SKM-1 (cell line): ENCODE results near the gene ONECUT3.
"Not testable (repeated sequence)": the region's sequence is repeated elsewhere in the genome, so short reads cannot be mapped to it uniquely, and the experiment has no call there.

Source experiments
- DNase-seq: peaks from one replicate; lab custom pipeline; 2025; ENCODE audit not compliant: unreplicated experiment; lab: John Stamatoyannopoulos, UW

The ONECUT3 gene

GRCh38 chr19:1752757-1753728, at the start of gene ONECUT3:
TSS of gene ONECUT3 (plus strand) at chr19:1753506. CDS start at chr19:1753663, 157 bp downstream.
- no peak for DNase-seq

- no peak for DNase-seq
Observed at GRCh38 chr19:1704339-1704738, 49.0 kb upstream of the ONECUT3 start.

DNA sequence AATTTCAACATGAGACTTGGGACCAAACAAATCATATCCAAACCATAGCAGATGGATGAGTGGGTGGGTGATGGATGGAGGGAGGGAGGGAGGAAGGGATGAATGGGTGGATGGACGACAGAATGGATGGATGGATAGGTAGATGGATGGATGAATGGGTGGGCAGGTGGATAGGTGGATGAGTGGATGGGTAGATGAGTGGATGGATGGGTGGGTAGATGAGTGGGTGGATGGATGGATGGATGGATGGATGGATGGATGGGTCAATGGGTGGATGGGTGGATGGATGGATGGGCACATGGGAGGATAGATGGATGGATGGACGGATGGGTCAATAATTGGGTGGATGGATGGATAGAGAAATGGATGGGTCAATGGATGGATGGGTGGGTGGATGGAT, 47.9 kb upstream of the ONECUT3 start:
- DNase-seq: no peak

- not testable (repeated sequence) for DNase-seq
Observed at GRCh38 chr19:1706646-1707045, 46.7 kb upstream of the ONECUT3 start.

GRCh38 chr19:1707240-1707639, 46.1 kb upstream of the ONECUT3 start:
- no peak for DNase-seq

GRCh38 chr19:1713170-1713569, 40.1 kb upstream of the ONECUT3 start:
- no peak for DNase-seq

DNA sequence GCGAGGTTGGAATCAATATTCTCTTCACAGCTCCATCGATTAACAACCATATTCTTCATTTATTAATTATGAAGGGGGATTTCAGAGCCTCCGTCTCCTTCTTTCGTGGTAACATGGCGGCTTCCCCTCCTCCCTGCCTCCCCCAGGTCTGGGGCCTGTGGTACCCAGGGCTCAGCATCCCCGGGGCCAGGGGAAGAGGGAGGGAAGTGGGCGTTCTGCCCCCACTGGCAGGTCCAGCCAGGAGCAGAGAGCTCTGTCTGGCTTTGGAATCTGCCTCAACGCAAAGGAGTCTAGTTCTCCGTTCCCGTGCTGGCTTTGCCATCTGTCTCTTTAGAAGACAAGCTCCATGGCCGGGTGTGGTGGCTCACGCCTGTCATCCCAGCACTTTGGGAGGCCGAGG, 37.8 kb upstream of the ONECUT3 start:
- DNase-seq: no peak

GRCh38 chr19:1717200-1717969, 35.9 kb upstream of the ONECUT3 start:
- DNase-seq: no peak

DNA sequence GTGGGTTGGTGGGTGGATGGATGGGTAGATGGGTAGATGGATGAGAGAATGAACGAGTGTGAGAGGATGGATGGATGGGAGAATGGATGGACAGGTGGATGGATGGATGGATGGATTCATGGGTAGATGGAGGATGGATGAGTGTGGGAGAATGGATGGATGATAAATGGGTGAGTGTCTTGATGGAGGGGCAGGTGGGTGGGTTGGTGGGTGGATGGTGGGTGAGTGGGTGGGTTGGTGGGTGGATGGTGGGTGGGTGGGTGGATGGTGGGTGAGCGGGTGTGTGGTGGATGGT, 35.4 kb upstream of the ONECUT3 start:
- DNase-seq: no peak

DNA sequence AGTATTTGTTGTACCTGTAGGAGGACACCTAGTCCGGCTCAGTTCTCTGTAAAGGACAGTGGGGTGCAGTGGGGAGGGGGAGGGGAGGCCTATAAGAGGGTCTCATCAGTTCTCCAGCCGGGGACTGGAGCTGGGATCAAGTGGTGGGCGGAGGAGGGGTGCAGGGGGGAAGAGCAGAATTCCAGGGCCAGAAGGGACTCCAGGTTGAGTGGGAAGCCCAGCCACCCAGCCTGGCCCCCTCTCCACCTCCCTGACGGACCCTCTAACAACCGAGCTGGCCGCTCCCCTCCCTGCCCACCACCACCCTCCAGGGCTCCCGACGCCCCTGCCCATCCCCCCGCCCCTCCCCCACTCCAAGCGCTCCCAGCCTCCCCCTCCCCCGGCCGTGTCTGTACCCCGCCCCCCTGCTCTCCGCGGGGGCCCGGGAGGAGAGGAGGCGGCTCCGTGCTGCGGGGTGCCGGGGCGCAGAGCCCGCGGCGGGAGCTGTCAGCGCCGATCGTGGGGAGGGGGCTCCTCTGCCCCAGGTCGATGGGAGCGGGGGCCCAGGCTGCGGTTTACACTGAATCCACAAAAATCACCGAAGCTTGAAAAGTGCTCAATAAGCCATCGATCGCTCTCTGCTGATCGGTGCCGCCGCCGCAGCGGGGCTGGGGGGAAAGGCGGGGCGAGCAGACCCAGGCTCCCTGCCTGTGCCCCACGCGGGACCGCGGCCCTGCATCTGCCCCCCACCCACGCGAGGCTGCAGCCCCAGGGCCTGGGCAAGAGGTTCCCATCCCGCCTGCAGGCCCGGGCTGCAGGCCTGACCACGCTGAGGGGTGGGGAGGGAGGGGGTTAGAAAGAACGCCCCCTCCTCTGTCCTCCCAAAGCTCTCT, 34.6 kb upstream of the ONECUT3 start:
- DNase-seq: no peak

GRCh38 chr19:1719519-1719918, 33.8 kb upstream of the ONECUT3 start:
- no peak for DNase-seq

DNA sequence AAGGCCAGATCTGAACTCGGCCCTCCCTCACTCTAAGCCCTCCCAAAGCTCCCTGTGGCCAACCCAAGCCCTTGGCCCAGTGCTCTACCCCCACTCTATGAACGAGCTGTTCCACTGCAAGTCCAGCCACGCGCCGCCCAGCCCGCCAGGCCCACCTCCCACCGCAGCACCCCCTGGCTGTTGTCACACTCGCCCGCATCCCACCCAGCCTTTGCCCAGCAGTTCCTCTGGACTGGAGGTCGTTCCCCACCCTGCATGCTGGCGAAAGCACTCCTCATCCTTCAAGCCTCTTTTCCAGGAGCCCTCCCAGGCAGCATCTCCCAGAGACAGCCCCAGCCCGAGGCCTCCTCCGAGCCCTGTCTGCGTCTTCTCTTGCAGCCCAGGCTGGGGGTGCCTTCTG, 33.1 kb upstream of the ONECUT3 start:
- DNase-seq: no peak

- no peak for DNase-seq
Observed at GRCh38 chr19:1725100-1726064, 27.9 kb upstream of the ONECUT3 start.

GRCh38 chr19:1728816-1729567, 24.3 kb upstream of the ONECUT3 start:
- DNase-seq: no peak

DNA sequence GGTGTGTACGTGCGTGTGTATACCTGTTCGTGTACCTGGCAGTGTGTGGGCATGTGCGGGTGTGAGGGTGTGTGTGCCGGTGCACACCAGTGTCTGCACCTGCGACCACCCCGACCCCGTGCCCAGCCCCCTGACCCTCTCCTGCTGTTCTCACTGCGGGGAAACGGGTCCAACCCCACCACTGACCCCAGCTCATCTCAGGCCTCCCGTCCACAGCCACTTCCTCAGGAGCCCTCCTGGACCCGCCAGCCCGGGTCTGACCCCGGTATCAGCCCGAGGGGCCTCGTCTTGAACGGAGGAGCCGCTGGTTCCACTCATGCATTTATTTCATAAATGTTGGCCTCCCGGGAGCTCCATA, 23.8 kb upstream of the ONECUT3 start:
- no peak for DNase-seq

- DNase-seq: no peak
Observed at GRCh38 chr19:1730157-1730556, 23.1 kb upstream of the ONECUT3 start.

GRCh38 chr19:1734321-1734966, 18.9 kb upstream of the ONECUT3 start:
- DNase-seq: no peak

DNA sequence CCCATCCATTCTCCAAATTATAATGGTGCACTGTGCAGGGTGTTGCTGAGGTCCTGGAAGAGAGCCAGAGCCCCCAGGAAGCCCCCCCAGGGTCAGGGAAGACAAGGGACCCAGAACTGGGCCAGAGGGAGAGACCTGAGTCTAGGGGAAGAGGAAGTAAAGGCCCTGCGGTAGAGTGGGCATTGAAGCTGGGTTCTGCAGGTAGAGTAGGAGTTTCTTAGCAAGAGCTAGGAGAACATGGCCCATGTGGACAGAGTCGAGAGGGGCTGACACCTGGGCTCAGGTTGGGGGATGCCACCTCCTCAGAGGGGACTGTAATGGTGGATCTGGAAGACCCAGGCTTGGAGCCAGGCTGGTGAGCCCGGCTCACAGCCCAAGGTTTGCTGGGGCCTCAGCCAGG, 17.0 kb upstream of the ONECUT3 start:
- no peak for DNase-seq

DNA sequence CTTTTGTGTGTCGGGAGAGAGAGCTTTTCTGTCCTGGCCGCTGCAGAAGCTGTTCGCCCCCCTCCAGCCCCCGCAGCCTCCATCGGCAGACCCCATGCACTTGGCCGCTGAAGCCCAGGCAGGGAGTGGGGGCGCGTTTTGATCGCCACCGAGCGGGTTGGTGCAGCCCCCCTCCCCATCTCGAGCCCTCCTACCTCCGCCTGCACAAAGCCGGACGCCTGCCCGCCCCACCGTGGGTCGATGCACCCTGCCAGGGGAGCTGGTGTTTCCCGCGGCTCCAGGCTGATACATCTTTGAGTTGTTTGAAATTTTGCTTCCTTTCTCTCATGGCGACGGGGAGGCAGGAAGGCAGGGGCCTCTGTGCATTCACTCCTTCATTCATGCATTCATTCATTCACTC, 16.4 kb upstream of the ONECUT3 start:
- no peak for DNase-seq
